Thyroid gland (tissue), 4 donors: Measurements from ENCODE around the gene NID2. TPM values are rescaled to one million over a fixed set of nuclear protein-coding genes. Genes with fewer than 3 reads are reported as not detected.

Source experiments
- DNase-seq, 2 donors: peaks; one replicate each; pipeline ENCODE4 v3.0.0-alpha.2; 2019
- H3K27ac ChIP-seq, 3 donors: fragments of 200-600 bp; sonication (generic); 1 replicate in 2 of 3; 2 replicates in 1 of 3; pipeline ENCODE4 v1.5.1; 2016 to 2019; ENCODE audit warnings: mild to moderate bottlenecking in 1 of 3, moderate library complexity in 1 of 3
- H3K27me3 ChIP-seq: fragments of 200-600 bp; sonication (generic); one replicate; pipeline ENCODE4 v1.5.1; 2019
- H3K36me3 ChIP-seq, 2 donors: fragments of 200-600 bp; sonication (generic); one replicate each; pipeline ENCODE4 v1.5.1; 2016 to 2019
- H3K4me1 ChIP-seq, 2 donors: fragments of 200-600 bp; sonication (generic); one replicate each; pipeline ENCODE4 v1.5.1; 2017 to 2019
- H3K4me3 ChIP-seq, 3 donors: fragments of 200-600 bp; sonication (generic); replicated peaks in 1 of 3; 1 replicate in 2 of 3; 2 replicates in 1 of 3; pipeline ENCODE4 v1.5.1; 2016; ENCODE audit warnings: mild to moderate bottlenecking in 1 of 3
- H3K9me3 ChIP-seq: fragments of 200-600 bp; sonication (generic); one replicate; pipeline ENCODE4 v1.5.1; 2017
- CTCF ChIP-seq, 6 experiments: fragments of 200-600 bp in 3 of 6; fragments of 450-650 bp in 3 of 6; sonication (generic) in 3 of 6; IDR thresholded peaks; one replicate each; pipeline ENCODE4 v1.5.1; 2016 to 2019; ENCODE audit warnings: antibody characterized with exemption in 6 of 6, mild to moderate bottlenecking in 2 of 6, inconsistent platforms in 1 of 6, moderate library complexity in 1 of 6
- POLR2A ChIP-seq, 2 donors: fragments of 450-650 bp; IDR thresholded peaks; one replicate each; pipeline ENCODE4 v1.6.1; 2017; ENCODE audit warnings: antibody characterized with exemption in 2 of 2, mild to moderate bottlenecking in 2 of 2, moderate library complexity in 1 of 2
- WGBS, 2 donors: methylation state at CpG; one replicate each; pipeline ENCODE4 v1.1.5; 2017; 5-methylcytosine and 5-hydroxymethylcytosine counted together
- intact Hi-C: fragments of 100-400 bp; cut with DNase I; formaldehyde crosslinking; loops from one replicate; pipeline ENCODE4 v1.15.1; 2023
- total RNA-seq, 4 donors: library from RNA; depleted of rRNA; stranded (reverse); fragments of >200 nt; gene quantifications; one replicate each; pipeline ENCODE4 v1.2.3, GENCODE V29; 2016

Gene NID2
- total RNA-seq, 4 donors from 2014 or later, result 115 to 207 (median 130) TPM

GRCh38 chr14:51981218-51981854, 87.5 kb downstream of the NID2 start:
- H3K4me3 ChIP-seq, result no peak overlapping the region
- intact Hi-C loops, result no loop called here
- no peaks in the 10 kb centered on the region for H3K27me3 ChIP-seq

DNA sequence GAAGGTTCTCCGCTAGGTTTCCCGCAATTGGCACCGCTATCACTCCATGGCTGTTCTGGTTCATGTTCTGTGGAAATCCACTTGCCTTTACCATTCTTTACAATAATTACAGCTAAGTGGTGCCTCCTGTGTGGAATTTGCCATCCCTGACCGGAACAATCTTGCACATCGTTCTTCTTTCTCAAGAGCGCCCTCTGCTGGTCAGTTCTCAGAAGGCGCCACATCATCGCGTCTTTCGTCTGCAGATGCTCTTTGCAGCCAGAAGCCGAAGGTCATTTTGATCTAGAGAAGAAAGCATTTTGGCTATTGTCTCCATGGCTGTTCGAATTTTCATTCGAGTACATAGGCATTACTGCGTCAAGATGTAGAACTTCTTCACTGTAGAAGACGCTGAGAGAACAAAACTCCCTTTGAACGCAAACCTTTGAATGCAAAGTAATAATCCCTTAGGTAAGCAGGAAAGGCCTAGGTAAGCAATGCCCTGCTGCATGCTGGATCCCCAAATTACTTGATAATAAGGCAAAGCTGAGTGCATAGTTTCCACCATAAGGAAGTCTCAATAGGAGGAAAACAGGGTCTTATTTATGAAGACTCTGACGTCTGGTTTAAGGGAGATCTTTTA, 89.7 kb downstream of the NID2 start:
- Histone ChIP-seq H3K27me3 (no peaks in the 10 kb centered on the region), H3K4me3 (no peak overlapping the region), H3K27ac (no peak overlapping the region), H3K36me3 (no peaks in the 10 kb centered on the region), H3K4me1 (no peaks in the 10 kb centered on the region), H3K9me3 (no peaks in the 10 kb centered on the region)
- peak; percentile 75 to 82 for DNase-seq
- intact Hi-C loops, result no loop called here
- peak; percentile 66 to 97 (median 72) for TF ChIP-seq CTCF (IDR thresholded peaks at IDR 0.05)
- TF ChIP-seq POLR2A (IDR thresholded peaks at IDR 0.05), result no peak
- WGBS, 2 donors, result 20% methylated on average over 17 of the region's 17 CpGs

More at GRCh38 chr14:51981218-51981854, 87.5 kb downstream of the NID2 start:
- 77 to 82% methylated on average over 4 of the region's 4 CpGs for WGBS, 2 donors
- H3K4me1 ChIP-seq, result no peaks in the 10 kb centered on the region
- H3K9me3 ChIP-seq, result no peaks in the 10 kb centered on the region
- no peak overlapping the region for H3K27ac ChIP-seq
- no peak for DNase-seq
- no peaks in the 10 kb centered on the region for H3K36me3 ChIP-seq
- TF ChIP-seq POLR2A (IDR thresholded peaks at IDR 0.05) (no peak), CTCF (IDR thresholded peaks at IDR 0.05) (no peak)

DNA sequence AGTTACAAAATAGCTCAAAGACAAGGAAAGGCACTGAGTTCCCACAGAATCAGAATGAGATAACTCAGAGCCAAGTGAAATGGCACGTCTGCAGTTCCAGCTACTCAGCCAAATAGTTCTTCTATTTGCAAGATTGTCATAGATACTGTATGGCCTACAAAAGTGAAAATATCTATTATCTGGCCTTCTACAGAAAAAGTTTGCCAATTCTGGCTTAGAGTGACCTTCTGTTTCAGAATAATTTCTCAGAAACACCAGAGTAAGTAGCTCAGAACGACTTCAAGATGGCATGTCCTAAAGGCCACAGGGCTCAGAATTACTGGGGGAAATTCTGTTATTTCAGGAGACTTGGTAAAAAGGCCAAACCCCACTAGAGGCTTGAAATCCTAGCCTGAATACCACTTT, 90.2 kb downstream of the NID2 start:
- no peak overlapping the region for H3K27ac ChIP-seq
- H3K27me3 ChIP-seq, result no peaks in the 10 kb centered on the region
- no peak overlapping the region for H3K4me3 ChIP-seq
- no peak for DNase-seq
- no peaks in the 10 kb centered on the region for H3K4me1 ChIP-seq
- intact Hi-C loops, result no loop called here
- WGBS, 2 donors, result 42% methylated on average over 2 of the region's 2 CpGs
- TF ChIP-seq POLR2A (IDR thresholded peaks at IDR 0.05), result no peak
- TF ChIP-seq CTCF (IDR thresholded peaks at IDR 0.05), result no peak
- H3K9me3 ChIP-seq, result no peaks in the 10 kb centered on the region
- no peaks in the 10 kb centered on the region for H3K36me3 ChIP-seq

- no peaks in the 10 kb centered on the region for H3K36me3 ChIP-seq
- no peaks in the 10 kb centered on the region for H3K9me3 ChIP-seq
- no peak for TF ChIP-seq POLR2A (IDR thresholded peaks at IDR 0.05)
- no peak for TF ChIP-seq CTCF (IDR thresholded peaks at IDR 0.05)
- H3K27me3 ChIP-seq, result no peaks in the 10 kb centered on the region
- no peak overlapping the region for H3K4me3 ChIP-seq
- intact Hi-C loops, result no loop called here
- 90 to 95% methylated on average over 5 of the region's 5 CpGs for WGBS, 2 donors
- H3K27ac ChIP-seq, result no peak overlapping the region
- DNase-seq, result no peak
- no peaks in the 10 kb centered on the region for H3K4me1 ChIP-seq
These were observed 91.8 kb downstream of the NID2 start for GRCh38 chr14:51977075-51977474.

DNA sequence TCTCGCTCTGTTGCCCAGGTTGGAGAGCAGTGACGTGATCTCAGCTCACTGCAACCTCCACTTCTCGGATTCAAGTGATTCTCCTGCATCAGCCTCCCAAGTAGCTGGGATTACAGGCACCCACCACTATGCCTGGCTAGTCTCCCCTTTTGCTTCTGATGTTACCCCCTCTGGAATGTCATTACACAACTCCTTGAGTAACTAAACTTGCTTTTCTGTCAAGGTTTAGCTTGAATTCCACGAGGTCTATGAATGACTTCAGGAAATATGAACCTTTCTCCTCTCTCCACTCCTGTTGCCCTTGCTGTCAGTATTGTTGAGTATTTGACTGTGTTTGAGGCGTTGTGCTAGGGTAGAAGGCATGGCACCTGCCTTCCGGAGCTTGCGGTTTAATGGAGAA, 96.3 kb downstream of the NID2 start:
- Histone ChIP-seq H3K27me3 (no peaks in the 10 kb centered on the region), H3K36me3 (no peaks in the 10 kb centered on the region), H3K4me1 (no peaks in the 10 kb centered on the region), H3K9me3 (no peaks in the 10 kb centered on the region), H3K27ac (no peak overlapping the region), H3K4me3 (no peak overlapping the region)
- intact Hi-C loops, result no loop called here
- 84 to 89% methylated on average over 7 of the region's 7 CpGs for WGBS, 2 donors
- DNase-seq, result no peak
- no peak for TF ChIP-seq CTCF (IDR thresholded peaks at IDR 0.05)
